GM21723 (cell line): ENCODE data around the gene PHETA1.
A peak's percentile ranks its signal among the peaks of the same experiment; 100 is the strongest.

Experiments used
- ATAC-seq: cut with Tn5 transposase; IDR thresholded peaks from one replicate; pipeline ENCODE4 v1.9.1; 2021; ENCODE audit warnings: mild to moderate bottlenecking, moderate library complexity; ENCODE audit not compliant: unreplicated experiment

The PHETA1 gene, protein sequence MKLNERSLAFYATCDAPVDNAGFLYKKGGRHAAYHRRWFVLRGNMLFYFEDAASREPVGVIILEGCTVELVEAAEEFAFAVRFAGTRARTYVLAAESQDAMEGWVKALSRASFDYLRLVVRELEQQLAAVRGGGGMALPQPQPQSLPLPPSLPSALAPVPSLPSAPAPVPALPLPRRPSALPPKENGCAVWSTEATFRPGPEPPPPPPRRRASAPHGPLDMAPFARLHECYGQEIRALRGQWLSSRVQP

DNA sequence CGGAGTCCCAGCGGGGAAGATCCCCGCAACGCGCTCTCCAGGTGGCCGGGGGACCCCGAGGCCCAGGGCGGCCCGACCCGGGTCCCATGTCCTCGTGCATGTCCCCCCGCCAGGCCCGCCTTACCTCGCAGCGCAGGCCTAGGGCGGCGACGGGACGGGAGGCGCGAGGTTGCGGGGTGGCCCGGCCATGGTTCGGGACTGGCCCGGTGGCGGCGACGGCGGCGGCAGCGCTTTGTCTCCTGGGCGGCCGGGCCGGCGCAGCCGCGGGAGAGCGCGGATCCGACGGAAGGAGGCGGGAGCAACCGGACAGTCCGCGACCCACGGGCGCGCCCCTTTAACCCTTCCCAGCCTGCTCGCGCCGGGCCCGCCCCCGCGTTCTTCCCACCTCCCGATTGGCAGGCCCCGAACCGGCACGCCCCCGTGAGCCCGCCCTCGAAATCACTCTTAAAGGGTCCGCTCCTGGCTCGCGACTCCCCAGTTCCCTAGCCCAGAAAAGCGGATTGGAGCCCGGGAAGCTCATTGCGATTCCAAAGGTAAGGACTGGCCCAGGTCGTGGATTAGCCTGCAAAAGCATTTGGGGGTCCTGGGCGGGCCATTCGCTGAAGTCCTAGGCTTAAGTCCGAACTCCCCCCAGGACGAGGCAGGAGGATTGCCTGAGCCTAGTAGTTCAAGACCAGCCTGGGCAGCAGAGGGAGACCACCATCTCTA, at the start of gene PHETA1:
PHETA1 (minus strand) TSS at position 308 of the 708 bp plus-strand sequence. CDS start 5,668 bp downstream, outside the sequence.
- ATAC-seq = peak; percentile 92

DNA sequence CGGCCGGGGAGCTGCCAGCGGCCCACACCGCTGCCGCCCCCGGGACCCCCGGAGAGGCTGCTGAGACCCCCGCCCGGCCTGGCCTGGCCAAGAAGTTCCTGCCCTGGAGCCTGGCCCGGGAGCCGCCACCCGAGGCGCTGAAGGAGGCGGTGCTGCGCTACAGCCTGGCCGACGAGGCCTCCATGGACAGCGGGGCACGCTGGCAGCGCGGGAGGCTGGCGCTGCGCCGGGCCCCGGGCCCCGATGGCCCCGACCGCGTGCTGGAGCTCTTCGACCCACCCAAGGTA, 49.6 kb upstream of the PHETA1 start:
- no peak for ATAC-seq

DNA sequence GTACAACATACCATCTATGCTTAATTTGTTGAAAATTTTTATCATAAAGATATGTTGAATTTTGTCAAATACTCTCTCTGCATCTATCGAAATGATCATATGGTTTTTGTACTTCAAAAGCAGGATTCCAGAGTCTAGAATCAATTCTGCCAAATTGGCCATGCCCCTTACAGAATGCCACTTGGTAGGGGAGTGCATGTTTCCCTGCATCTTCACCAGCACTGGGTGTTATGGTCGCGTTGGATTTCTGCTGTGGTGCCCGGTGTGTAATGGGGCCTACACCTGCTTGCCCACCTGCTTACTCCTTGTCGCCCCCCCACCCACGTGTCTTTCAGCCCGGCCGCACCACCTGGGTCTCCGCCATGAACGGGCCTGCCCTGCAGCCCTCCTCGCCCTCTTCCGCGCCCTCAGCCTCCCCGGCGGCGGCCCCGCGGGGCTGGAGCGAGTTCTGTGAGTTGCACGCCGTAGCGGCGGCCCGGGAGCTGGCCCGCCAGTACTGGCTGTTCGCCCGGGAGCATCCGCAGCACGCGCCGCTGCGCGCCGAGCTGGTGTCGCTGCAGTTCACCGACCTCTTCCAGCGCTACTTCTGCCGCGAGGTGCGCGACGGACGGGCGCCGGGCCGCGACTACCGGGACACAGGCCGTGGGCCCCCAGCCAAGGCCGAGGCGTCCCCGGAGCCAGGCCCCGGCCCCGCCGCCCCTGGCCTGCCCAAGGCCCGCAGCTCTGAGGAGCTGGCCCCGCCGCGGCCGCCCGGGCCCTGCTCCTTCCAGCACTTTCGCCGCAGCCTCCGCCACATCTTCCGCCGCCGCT, 49.1 kb upstream of the PHETA1 start:
- ATAC-seq = no peak

DNA sequence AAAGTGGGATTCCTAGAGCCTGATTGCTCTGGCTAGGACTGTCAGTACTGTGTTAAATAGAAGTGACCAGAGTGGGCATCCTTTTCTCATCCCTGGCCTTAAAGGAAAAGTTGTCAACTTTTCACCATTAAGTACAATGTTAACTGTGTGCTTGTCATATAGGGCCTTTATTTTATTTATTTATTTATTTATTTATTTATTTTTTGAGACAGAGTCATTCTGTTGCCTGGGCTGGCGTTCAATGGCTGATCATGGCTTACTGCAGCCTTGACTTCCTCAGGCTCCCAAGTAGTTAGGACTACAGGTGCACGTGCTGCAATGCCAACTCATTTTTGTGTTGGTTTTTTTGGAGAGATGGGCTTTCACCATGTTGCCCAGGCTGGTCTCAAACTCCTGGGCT, 48.4 kb upstream of the PHETA1 start:
- ATAC-seq = no peak

DNA sequence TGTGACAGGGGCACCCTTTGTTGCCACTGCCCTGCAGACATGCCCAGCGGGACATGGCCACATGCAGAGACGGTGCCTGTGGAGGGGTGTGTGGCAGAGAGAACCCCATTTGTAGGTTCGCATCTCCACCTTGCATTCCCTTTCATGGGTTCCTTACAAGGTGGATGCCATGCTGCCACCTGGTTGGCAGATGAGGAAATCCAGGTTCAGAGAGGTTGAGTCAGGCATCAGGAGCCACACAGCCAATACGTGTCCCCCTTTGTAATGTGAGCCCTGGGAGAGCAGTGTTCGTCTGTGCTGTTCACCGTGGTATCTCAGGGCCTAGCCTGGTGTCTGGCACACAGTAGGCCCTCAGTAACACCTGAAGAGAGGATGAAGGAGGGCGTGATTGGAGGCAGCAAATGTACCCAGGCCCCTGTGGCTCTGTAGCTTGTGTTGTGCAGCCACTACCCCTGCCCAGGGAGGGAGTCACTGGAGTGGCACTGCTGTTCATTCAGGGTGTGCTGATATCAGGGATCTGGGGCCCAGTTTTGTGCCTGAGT, 45.9 kb upstream of the PHETA1 start:
- ATAC-seq = no peak

DNA sequence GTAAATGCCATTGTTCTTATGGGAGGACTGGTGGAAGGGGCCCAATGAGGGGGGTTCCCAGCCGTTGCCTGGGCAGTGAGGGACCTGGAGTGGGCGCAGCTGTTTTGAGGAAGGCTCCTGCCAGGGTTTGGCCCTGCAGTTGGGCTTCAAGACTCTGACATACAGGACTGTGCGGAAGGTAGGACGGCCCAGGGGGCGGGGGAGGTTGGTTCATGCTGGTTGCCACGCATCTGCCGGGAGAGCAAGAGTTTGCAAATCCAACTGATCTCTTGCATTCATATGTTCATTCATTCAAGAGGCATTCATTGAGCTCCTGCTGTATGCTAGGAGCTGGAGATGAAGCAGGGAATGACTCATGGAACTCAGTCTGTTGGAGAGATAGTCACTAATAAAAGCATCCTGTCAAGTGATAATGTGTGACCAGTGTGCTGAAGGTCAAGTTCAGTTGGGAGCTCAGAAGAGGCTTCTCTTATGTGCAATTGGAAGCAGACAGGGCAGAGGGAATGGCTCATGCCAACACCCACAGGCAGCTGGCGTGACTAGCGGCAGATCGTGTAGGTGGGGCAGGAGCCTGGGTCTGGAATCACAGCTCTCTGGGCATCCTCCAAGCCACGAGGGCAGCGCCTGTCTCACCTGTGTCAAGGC, 44.7 kb upstream of the PHETA1 start:
- no peak for ATAC-seq

DNA sequence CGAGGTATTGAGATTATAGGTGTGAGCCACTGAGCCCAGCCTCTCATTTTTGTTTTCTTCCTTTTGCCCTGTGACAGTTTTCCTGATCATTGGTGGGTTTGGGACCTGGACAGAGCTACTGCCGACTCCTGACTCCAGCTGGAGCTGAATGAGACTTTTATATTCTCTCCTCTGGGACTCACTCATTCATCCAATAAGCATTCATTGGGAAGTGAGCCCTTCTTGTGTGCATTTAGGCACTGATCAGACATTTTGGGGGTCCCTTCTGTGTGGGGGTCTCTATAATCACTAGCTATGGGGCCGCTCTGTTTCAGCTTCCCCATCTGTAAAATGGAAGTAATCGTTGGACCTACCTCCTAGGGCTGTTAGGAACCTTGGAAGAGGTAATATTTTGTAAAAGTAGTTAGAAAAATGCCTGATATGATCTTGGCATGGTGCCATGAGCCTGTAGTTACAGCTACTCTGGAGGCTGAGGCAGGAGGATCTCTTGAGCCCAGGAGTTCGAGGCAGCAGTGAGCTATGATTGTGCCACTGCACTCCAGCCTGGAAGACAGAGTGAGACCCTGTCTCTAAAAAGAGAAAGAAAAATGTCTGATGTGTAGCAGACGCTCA, 44.0 kb upstream of the PHETA1 start:
- no peak for ATAC-seq

DNA sequence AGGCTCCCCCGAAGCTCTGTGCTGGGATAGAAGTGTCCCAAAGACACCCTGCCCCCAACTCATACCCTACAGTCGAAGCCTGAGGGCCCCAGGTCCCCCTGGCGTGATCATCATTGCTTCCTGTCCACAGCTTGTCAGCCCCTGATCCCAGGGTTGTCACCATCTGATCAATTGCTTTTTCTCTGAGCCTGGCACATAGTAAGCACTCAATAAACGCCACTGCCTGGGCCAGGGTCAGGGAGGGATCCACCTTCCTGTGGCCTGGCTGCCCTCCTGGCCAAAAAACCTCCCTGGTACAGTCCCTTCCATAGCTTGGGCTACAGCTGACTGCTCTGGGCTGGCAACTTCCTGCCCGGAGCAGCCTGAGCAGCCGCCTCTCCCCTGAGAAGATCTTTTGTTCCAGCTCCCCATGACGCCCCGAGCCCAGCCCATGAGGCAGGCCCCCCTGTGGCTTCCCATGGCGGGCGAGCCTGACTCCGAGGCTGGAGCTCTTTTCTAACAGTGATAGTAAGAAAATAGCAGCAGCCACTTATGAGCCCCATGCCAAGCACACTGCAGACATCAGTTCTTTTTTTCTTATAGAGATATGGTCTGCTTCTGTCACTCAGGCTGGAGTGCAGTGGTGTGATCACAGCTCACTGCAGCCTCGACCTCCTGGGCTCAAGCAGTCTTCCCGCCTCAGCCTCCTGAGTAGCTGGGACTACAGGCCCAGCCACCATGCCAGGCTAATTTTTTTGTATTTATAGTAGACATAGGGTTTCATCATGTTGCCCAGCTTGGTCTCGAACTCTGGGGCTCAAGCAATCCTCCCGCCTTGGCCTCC, 43.3 kb upstream of the PHETA1 start:
- no peak for ATAC-seq

DNA sequence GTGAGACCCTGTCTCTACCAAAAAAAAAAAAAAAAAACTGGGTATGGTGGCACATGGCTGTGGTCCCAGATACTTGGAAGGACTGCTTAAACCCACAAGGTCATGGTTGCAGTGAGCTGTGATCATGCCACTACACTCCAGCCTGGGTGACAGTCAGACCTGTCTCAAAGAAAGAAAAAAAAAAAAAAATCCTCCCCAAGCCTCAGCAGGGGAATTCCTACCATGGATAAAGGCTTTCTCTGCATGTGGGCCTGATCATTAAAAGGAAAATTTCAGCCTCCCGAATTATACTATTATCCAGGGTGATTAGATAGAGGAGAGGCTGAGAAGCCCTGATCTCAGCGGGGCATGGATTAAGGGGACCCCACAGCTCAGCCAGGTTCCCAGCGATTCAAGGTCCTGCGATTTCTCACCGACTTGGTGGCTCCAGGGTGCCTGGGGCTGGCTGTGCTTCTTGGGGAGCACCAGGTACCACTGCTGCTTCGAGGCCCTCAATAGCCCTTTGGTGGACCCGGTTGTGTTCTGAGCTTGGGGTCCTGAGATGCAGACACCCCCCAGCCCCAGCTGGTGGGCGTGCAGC, 42.4 kb upstream of the PHETA1 start:
- ATAC-seq = no peak

DNA sequence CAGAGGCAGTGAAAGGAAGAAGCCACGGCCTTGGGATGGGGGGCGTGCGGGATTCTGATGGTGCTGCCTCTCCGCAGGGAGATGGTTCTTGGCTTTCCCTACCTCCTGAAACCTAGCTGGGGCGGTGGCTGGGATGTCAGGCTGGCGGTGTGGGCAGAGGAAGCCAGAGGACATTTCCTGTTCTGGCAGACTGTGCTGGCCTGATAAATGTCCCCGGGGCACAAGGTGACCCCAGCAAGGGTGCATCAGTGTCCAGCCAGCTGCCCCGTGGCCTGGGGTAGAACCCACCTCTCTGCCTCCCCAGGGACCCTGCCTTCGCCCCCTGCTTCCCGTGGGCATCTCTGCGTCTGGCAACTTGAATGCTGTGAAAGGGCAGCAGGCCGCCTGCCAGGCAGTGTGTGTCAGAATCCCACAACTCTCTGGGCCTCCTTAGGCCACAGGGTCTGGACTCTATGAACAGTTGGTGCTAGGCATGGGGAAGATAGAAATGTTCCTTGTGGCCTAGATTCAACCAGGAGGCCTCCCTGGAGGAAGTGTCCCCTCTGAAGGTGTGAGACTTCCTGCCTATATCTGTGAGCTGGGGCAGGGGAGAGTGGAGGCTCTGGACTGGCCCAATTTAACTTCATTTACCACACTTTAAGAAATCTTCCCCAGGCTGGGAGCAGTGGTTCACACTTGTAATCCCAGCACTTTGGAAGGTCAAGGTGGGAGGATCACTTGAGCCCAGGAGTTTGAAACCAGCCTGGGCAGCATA, 41.7 kb upstream of the PHETA1 start:
- no peak for ATAC-seq

DNA sequence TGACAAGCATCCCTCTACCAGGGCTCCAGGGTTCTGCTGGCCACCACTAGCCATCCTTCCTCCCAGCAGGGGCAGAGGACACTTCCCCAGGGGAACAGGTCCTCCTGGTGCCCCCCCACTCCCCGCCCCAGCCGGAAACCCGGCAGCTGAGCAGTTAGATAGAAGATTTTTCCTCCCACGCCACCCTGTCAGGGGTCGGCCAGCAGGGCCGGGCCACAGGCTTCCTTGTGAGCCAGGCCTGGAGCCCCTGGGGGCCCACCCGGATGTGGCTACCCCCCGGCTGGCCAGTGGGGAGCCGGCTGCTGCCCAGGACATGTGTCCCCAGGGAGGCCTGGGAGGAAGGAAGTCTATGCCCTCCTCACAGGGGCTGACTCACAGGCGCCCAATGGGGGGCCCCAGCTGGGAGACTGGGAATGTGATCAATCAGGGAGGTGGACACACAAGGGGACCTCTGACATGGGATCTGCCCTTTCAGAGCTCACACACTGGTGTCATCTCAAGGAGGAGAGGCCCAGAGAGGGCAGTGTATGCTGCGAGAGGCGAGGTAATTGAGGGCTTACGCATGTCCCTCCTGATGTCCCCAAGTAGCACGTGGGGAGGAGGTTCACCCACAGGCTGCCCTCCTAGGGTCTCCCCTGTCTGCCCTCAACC, 41.0 kb upstream of the PHETA1 start:
- no peak for ATAC-seq

DNA sequence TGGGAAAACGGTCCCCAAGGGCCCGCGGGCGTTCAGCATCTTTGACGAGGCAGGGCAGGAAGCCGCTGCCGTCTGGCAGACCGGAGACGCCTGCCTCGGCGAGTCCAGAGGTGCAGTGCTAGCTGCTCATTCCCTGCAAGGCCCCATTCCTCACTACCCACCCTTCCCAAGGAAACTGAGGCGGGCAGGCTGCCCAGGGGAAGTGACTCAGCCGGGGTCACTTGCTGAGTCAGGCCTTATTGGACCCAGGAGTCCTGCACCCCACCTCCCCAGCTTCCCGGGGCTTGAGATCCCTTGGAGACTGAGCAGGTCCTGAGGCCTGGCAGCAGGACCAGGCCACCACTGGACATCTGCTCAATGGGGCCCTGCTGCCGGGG, 40.5 kb upstream of the PHETA1 start:
- no peak for ATAC-seq

DNA sequence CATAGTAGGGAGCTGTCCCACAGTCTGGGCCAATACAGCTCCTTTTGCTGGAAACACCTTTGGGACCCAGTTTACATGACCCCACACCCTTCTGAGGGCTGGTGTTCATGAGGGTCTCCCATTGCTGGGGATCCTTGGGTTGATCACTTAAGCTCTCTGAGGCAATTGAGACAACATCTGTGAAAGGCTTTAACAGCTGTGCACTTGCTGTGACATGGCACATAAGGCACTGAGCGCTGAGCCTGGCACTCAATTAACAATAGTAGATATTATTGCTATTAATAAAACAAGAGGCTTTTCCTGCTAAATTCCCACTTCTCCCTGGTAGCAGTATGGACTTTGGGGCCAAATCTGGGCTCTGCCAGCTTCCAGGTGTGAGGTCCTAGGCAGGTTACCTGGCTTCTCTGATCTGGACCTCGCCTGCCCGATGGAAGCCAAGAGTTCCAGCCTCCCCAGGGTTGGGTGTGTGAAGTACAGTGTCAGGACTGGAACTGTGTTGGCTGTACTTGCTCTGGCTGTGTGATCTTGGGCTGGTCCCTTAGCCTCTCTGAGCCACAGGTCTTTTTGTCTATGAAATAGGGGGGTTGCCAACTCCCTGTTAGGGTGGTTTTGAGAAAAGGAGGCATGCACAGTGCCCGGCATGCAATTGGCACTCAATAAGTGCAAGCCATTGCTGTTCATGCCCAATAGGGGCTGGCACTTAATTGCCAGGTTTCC, 39.9 kb upstream of the PHETA1 start:
- ATAC-seq = no peak

DNA sequence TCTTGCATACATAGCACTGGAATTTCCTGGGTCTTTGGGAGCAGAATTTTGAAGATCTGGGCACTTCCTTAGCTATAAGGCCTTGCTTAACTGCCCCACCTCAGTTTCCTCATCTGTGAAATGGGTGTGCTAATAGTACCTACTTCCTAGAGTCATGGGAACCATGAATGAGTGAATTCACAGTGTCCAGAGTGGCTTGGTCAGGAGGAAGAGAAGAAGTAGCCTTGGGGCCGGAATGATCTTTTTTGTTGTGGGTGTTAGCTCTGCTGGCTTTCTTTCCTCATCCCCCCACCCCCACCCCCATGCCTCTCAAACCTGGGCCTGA, 39.2 kb upstream of the PHETA1 start:
- ATAC-seq = no peak

DNA sequence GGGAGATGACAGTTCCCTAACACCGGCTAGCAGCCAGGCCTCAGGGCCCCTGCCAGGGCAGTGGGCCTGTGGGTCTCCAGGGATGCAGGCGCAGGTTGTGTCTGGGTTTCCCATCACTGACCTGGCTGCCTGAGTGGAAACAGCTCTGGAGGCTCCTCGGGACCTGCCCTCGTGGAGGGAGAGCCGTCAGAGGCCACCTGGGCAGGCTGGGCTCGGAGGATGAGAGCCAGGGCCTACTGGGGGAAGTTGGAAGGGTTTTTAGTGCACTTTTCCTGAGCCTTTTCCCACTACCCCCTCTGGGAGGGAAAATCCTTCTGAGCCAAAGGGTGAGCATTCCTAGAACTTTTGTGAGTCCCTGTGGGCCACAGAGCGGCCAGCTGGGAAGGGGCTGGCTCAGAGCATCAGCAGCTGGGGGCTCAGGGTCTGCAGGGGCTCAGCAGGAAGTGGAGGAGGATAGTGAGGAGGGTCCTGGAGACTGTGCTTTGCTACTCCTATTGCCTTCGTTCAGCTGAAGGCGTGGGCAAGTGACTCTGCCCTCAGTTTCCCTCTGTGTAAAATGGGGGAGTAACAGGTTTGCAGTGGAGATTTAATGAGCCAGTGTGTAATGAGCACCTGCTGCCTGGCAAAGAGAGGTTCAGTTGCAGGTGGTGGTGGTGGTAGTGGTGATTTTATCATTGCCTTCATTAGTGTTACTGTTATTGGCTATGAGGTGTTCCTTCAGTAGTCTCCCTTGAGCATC, 38.7 kb upstream of the PHETA1 start:
- no peak for ATAC-seq

DNA sequence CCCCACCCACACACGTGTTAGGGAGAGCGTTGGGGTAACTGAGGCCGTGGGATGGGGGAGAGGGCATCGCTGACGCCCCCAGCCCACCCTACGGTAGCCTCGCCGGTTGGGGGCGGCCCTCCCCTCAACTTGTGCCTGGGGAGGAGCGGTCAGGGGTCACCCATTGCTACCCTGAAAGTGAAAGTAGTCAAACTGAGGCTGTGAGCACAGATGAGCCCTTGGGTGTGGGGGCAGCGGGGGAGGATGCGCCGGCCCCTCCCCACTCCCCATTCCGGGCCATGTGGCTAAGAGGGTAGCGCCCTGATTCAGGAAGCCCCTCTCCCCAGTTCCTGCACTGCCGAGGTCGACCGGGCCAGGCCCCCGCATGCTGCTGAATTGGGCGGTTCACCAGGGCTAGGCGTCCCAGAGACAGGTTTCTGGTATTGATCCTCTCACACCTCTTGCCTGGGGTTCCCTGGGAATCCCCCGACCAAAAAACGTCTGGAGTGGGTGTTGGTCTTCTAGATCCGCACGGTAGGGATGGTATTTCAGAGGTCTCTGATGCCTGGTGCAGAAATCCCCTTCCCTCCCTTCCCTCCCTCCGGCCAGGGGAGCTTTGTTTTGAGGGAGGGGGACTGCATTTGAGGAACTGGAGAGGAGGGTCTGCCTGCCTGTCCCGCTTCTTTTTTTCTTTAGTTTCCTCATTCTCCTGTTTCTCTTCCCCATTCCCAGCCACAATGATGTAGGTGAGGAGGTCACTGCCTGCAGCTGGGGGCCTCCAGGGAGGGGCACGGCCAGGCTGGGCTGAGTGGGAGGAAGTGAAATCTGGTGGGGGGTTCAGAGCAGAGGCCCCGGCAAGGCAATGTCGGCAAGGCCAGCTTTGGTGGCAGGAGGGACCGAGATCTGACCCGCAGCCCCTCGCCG, 37.8 kb upstream of the PHETA1 start:
- ATAC-seq = no peak
